Esophagus muscularis mucosa (tissue), 4 donors: ENCODE data around the gene BICDL1. TPM values are rescaled to one million over a fixed set of nuclear protein-coding genes. Genes with fewer than 3 reads are reported as not detected.

Source experiments
- DNase-seq: peaks from one replicate; pipeline ENCODE4 v3.0.0-alpha.2; 2017; ENCODE audit errors: extremely low spot score
- H3K27ac ChIP-seq, 4 donors: fragments of 200-600 bp; sonication (generic); replicated peaks in 1 of 4; 1 replicate in 3 of 4; 2 replicates in 1 of 4; pipeline ENCODE4 v1.5.1; 2016 to 2019; ENCODE audit warnings: mild to moderate bottlenecking in 1 of 4
- H3K27me3 ChIP-seq, 4 donors: fragments of 200-600 bp; sonication (generic); one replicate each; pipeline versions ENCODE4 v1.5.1 to v1.6.0; 2016 to 2019
- H3K36me3 ChIP-seq, 4 donors: fragments of 200-600 bp; sonication (generic); one replicate each; pipeline ENCODE4 v1.5.1; 2016 to 2019
- H3K4me1 ChIP-seq, 4 donors: fragments of 200-600 bp; sonication (generic); one replicate each; pipeline ENCODE4 v1.5.1; 2016 to 2019
- H3K4me3 ChIP-seq, 4 donors: fragments of 200-600 bp; sonication (generic); 1 replicate in 2 of 4; 2 replicates in 2 of 4; pipeline ENCODE4 v1.5.1; 2016 to 2019; ENCODE audit warnings: mild to moderate bottlenecking in 4 of 4, moderate library complexity in 1 of 4
- H3K9me3 ChIP-seq, 4 donors: fragments of 200-600 bp; sonication (generic); 1 replicate in 3 of 4; 2 replicates in 1 of 4; pipeline ENCODE4 v1.5.1; 2016 to 2019
- CTCF ChIP-seq, 3 experiments: fragments of 200-600 bp in 2 of 3; fragments of 450-650 bp in 1 of 3; sonication (generic) in 2 of 3; IDR thresholded peaks; one replicate each; pipeline ENCODE4 v1.5.1; 2017 to 2019; ENCODE audit warnings: antibody characterized with exemption in 3 of 3, mild to moderate bottlenecking in 2 of 3, moderate library complexity in 1 of 3
- EP300 ChIP-seq: sonication (generic); formaldehyde crosslinking; IDR thresholded peaks from one replicate; pipeline ENCODE4 v1.6.1; 2017; ENCODE audit warnings: antibody characterized with exemption
- POLR2A ChIP-seq: fragments of 450-650 bp; IDR thresholded peaks from one replicate; pipeline ENCODE4 v1.6.1; 2017; ENCODE audit warnings: antibody characterized with exemption, moderate library complexity, mild to moderate bottlenecking, low read depth
- POLR2AphosphoS5 ChIP-seq, 2 donors: sonication (generic); formaldehyde crosslinking; IDR thresholded peaks; one replicate each; pipeline ENCODE4 v1.6.1; 2017; ENCODE audit warnings: antibody characterized with exemption in 2 of 2
- WGBS: methylation state at CpG from one replicate; pipeline ENCODE4 v1.1.5; 2018; 5-methylcytosine and 5-hydroxymethylcytosine counted together
- intact Hi-C: fragments of 100-400 bp; cut with DNase I; formaldehyde crosslinking; loops from one replicate; pipeline ENCODE4 v1.15.1; 2023
- total RNA-seq, 4 donors: library from RNA; depleted of rRNA; stranded (reverse); fragments of >200 nt; gene quantifications; one replicate each; pipeline versions ENCODE4 v1.1.0 to v1.2.1, GENCODE V29; 2016

The BICDL1 gene
- total RNA-seq, 4 donors from 2014 or later = 0.17 to 1.2 (median 0.77) TPM

GRCh38 chr12:120048263-120048662, 59.2 kb downstream of the BICDL1 start:
- Histone ChIP-seq H3K27ac (no peak overlapping the region), H3K27me3 (no peaks in the 10 kb centered on the region), H3K4me1 (no peaks in the 10 kb centered on the region), H3K9me3 (no peaks in the 10 kb centered on the region), H3K4me3 (no peak overlapping the region), H3K36me3 (no peaks in the 10 kb centered on the region)
- DNase-seq = no peak
- intact Hi-C loops = no loop called here
- TF ChIP-seq EP300 (no peak), POLR2AphosphoS5 (IDR thresholded peaks at IDR 0.05) (no peak), POLR2A (no peak), CTCF (IDR thresholded peaks at IDR 0.05) (no peak)

- 84% methylated on average over 6 of the region's 6 CpGs for WGBS
- no peaks in the 10 kb centered on the region for H3K36me3 ChIP-seq
- H3K4me1 ChIP-seq = no peaks in the 10 kb centered on the region
- H3K9me3 ChIP-seq = no peaks in the 10 kb centered on the region
- H3K27me3 ChIP-seq = no peaks in the 10 kb centered on the region
- DNase-seq = no peak
- no peak overlapping the region for H3K4me3 ChIP-seq
- no peak overlapping the region for H3K27ac ChIP-seq
- no peak for TF ChIP-seq EP300
- intact Hi-C loops = no loop called here
Measured at GRCh38 chr12:120049426-120049825, 60.4 kb downstream of the BICDL1 start.

- intact Hi-C loops = no loop called here
- TF ChIP-seq POLR2AphosphoS5 (IDR thresholded peaks at IDR 0.05) (no peak), POLR2A (no peak), CTCF (IDR thresholded peaks at IDR 0.05) (no peak), EP300 (no peak)
- no peak overlapping the region for H3K4me3 ChIP-seq
Measured at GRCh38 chr12:120051535-120051934, 62.5 kb downstream of the BICDL1 start.

DNA sequence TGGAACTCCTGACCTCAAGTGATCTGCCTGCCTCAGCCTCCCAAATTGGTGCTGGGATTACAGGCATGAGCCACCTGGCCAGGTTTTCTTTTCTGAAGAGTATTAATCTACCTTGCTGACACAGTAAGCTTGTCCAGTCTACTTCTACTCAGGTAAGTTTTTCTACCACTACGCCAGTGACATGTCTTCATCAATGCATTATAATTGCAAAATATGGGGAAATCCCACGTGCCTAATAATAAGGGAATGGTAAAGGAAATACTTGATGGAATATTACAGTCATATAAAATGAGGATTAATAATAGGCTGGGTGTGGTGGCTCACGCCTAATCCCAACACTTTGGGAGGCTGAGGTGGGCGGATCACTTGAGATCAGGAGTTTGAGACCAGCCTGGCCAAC, 65.3 kb downstream of the BICDL1 start:
- H3K4me3 ChIP-seq = no peak overlapping the region
- intact Hi-C loops = no loop called here
- TF ChIP-seq EP300 (no peak), POLR2A (no peak)
- H3K27ac ChIP-seq = no peak overlapping the region
- DNase-seq = no peak
- no peaks in the 10 kb centered on the region for H3K36me3 ChIP-seq
- no peaks in the 10 kb centered on the region for H3K9me3 ChIP-seq
- 90% methylated on average over 4 of the region's 4 CpGs for WGBS
- peaks cover 0 to 1% (median 0%) of the 10 kb centered on the region in 4 donors for H3K27me3 ChIP-seq
- no peaks in the 10 kb centered on the region for H3K4me1 ChIP-seq

More at GRCh38 chr12:120051535-120051934, 62.5 kb downstream of the BICDL1 start:
- DNase-seq = no peak
- H3K27me3 ChIP-seq = no peaks in the 10 kb centered on the region
- H3K27ac ChIP-seq = no peak overlapping the region
- WGBS = 91% methylated on average over 3 of the region's 3 CpGs
- no peaks in the 10 kb centered on the region for H3K36me3 ChIP-seq
- no peaks in the 10 kb centered on the region for H3K9me3 ChIP-seq
- H3K4me1 ChIP-seq = no peaks in the 10 kb centered on the region

DNA sequence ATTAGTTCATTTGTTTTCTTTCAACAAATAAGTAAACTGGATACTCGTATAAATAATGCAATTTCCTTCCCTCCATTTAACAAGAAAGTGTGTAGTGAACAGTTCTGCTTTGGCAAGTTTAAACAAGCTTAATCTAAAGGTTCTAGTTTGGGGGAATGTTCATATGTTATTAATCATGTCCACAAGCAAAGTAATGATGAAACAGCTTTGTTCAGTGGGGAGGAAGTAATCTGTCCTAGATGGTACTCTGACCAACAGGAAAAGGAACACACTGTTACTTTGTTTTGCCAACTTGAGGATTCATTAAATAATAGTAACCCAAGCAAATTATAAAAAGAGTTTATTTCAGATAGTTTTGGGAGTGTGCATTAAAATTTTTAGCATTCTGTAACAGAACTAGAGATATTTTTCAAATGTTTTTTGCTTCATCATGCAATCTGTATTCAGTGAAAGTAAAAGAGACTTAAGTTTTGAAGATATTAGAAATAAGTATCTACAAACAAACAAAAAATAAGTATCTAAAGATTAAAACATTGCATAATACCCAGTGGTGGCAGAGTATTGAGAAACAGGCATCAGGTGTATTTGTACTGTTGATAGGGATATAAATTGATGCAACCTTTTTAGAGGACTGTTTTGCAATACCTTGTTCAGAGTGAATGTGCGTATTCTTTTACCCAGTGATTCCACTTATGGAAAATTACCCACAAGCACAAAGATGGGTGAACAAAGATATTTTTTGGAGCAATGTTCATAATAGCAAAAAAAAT, 66.4 kb downstream of the BICDL1 start:
- TF ChIP-seq POLR2AphosphoS5 (IDR thresholded peaks at IDR 0.05) (no peak), POLR2A (no peak), CTCF (IDR thresholded peaks at IDR 0.05) (no peak), EP300 (no peak)
- Histone ChIP-seq H3K27me3 (peaks cover 0 to 6% (median 0%) of the 10 kb centered on the region in 4 donors), H3K9me3 (no peaks in the 10 kb centered on the region), H3K4me3 (no peak overlapping the region), H3K4me1 (no peaks in the 10 kb centered on the region), H3K36me3 (no peaks in the 10 kb centered on the region), H3K27ac (no peak overlapping the region)
- intact Hi-C loops = no loop called here
- WGBS = 67% methylated on average over 2 of the region's 2 CpGs
- DNase-seq = no peak

- Histone ChIP-seq H3K4me1 (no peaks in the 10 kb centered on the region), H3K27ac (no peak overlapping the region), H3K27me3 (peaks cover 0 to 13% (median 0%) of the 10 kb centered on the region in 4 donors), H3K4me3 (no peak overlapping the region), H3K36me3 (no peaks in the 10 kb centered on the region), H3K9me3 (no peaks in the 10 kb centered on the region)
- TF ChIP-seq CTCF (IDR thresholded peaks at IDR 0.05) (no peak), POLR2A (no peak), POLR2AphosphoS5 (IDR thresholded peaks at IDR 0.05) (no peak), EP300 (no peak)
- WGBS = 64% methylated on average over 3 of the region's 5 CpGs
- DNase-seq = no peak
- intact Hi-C loops = no loop called here
Measured at GRCh38 chr12:120056739-120057138, 67.7 kb downstream of the BICDL1 start.
